Stimulated activated CD4-positive, alpha-beta T cell treated with anti-CD3 and anti-CD28 coated beads, Interleukin-1b, Interleukin-23, amount 100 ng/mL, for 1 hour (primary cell): Measurements from ENCODE around the gene TTYH3.
"Not testable (repeated sequence)": the region's sequence is repeated elsewhere in the genome, so short reads cannot be mapped to it uniquely, and the experiment has no call there.

Experiments
- DNase-seq, 2 donors: peaks; one replicate each; pipeline ENCODE4 v3.0.0-alpha.2; 2020; ENCODE audit warnings: low read depth in 2 of 2

Gene TTYH3, protein sequence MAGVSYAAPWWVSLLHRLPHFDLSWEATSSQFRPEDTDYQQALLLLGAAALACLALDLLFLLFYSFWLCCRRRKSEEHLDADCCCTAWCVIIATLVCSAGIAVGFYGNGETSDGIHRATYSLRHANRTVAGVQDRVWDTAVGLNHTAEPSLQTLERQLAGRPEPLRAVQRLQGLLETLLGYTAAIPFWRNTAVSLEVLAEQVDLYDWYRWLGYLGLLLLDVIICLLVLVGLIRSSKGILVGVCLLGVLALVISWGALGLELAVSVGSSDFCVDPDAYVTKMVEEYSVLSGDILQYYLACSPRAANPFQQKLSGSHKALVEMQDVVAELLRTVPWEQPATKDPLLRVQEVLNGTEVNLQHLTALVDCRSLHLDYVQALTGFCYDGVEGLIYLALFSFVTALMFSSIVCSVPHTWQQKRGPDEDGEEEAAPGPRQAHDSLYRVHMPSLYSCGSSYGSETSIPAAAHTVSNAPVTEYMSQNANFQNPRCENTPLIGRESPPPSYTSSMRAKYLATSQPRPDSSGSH

DNA sequence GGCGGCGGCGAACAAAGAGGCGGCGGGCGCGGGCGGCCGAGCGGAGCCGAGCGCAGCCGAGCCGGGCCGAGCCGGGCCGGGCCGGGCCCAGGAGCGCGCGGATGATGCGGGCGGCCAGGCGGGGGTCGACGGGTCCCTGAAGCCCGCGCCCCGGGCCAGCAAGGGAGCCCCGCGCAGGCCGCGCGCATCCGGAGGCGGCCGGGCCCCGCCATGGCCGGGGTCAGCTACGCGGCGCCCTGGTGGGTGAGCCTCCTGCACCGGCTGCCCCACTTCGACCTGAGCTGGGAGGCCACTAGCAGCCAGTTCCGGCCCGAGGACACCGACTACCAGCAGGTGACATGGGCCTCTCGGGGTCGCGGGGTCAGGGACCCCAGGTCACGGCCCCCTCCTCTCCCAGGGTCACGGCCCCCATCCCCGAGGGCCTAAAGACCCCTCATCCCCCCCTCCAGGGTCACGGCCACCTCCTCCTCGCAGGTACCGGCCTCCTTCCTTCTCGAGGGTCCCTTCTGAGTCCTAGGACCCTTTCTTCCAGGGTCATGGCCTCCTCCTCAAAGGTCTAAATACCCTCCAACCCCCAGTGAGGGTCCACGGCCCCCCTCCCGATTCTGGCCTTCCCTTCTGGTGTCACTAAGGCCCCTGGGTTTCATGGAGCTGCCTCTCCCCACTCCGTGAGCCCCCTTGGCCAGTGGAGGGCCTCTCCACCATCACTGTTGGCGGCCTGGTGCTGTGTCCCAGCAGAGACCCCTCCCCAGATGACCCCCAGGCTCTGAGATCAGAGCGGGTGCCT, at the start of gene TTYH3:
TTYH3 (plus strand) TSS at position 41 of the 787 bp plus-strand sequence; CDS start at position 211, 170 bp downstream.
- DNase-seq, result no peak

GRCh38 chr7:2582006-2582735, 49.6 kb upstream of the TTYH3 start:
- no peak for DNase-seq

- no peak for DNase-seq
Measured at GRCh38 chr7:2583798-2584580, 47.8 kb upstream of the TTYH3 start.

DNA sequence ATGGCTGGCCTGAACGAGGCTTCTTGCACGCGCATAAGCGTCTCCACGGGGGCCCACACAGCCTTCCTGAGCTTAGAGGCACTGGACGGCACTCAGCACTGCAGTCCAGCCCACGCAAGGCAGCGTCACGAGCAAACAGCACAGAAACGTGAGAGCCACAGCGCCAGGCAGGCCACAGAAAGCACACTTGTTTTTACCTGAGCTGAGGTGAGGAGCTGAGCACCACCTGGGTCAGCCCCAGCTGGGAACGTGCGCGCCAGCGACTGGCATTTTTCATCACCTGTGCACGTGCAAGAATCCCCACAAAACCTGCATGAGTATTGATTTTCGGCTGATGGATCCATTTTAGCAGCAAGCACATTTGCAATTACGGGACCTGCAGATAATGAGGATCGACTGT, 46.3 kb upstream of the TTYH3 start:
- DNase-seq, result no peak

DNA sequence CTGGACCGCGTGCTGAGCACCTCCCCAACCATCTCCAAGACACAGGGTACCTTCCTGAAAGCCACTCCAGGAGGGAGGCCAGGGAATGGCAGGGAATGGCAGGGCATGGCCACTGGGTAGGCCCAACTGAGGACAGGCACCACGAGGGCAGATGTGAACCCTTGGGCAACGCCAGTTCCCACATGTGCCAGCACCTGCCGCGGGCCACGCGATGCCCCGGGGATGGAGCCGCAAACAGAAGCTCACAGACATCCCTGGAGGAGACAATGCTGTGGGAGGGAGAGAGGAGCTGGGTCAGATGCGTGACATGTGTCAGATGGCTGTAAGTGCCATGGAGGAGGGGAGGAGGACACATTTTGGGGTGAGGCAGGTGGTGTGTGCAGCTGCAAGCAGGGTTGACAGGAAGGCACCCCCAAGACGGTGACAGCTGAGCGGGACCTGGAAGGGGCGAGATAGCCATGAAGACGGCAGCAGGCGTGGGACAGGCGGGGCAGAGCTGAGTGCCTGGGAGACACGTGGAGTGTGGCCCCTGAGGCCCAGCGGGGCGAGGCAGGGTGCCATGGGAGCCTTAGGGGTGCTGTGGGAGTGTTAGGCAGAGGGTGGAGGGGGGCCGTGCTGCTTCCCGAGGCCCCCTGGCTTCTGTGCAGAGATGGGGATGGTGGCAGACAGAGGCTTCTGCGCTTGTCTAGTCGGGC, 45.3 kb upstream of the TTYH3 start:
- no peak for DNase-seq

- no peak for DNase-seq
Measured at GRCh38 chr7:2587134-2587533, 44.7 kb upstream of the TTYH3 start.

- no peak for DNase-seq
Measured at GRCh38 chr7:2587778-2588177, 44.0 kb upstream of the TTYH3 start.

GRCh38 chr7:2589341-2589740, 42.4 kb upstream of the TTYH3 start:
- DNase-seq, result no peak

DNA sequence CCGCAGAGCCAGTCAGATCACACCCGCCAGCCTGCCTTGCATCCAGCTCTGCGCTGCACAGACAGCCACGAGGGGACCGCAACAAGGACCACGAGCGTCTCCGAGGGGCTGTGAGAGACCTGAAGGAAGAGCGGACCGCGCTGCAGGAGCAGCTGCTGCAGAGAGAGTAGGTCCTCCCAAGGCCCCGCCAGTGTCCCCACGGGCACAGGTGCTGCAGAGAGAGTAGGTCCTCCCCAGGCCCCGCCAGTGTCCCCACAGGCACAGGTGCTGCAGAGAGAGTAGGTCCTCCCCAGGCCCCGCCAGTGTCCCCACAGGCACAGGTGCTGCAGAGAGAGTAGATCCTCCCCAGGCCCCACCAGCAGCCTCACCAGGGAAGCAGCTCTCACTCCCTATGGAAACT, 41.8 kb upstream of the TTYH3 start:
- not testable (repeated sequence) for DNase-seq

GRCh38 chr7:2592375-2592865, 39.4 kb upstream of the TTYH3 start:
- DNase-seq, result no peak

GRCh38 chr7:2593036-2593727, 38.6 kb upstream of the TTYH3 start:
- no peak for DNase-seq

DNA sequence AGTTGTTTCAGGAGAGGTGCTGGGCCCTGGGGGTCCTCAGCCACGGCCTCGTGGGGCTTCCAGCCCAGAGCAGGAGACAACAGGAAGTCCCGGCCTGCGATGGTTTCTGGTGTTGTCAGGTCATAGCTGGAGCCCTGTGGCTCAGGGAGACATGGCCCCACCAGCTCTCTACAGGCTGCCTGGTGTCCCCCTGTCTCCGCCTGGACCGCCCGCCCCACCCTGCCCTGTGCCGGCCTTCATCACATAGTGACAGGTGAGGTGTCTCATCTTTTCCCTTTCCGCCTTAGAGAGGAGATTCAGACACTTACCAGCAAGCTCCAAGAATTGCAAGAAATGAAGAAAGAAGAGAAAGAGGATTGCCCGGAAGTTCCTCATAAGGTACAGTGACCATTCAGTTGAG, 37.2 kb upstream of the TTYH3 start:
- DNase-seq, result no peak

DNA sequence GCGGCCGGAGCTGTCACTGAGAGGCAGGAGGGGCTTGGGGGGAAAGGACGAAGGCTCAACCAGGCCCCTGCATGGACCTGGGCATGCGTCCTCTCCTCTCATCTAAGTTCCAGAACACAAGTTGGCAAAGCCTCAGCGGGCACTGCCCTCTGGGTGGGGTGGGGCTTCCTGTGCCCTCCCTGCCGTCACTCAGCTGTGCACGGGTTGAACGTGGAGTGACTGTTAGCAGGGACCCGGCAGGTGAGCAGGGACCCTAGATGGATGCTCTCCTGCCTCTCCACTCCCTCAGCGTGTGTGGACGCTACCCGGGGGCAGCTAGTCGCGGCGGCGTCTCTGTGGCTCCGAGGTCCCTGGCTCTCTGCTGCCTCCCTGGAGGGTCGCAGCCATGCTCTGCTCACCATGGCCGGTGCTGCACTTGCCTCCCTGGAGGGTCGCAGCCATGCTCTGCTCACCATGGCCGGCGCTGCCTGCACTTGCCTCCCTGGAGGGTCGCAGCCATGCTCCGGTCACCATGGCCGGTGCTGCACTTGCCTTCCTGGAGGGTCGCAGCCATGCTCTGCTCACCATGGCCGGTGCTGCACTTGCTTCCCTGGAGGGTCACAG, 36.4 kb upstream of the TTYH3 start:
- DNase-seq, result no peak

DNA sequence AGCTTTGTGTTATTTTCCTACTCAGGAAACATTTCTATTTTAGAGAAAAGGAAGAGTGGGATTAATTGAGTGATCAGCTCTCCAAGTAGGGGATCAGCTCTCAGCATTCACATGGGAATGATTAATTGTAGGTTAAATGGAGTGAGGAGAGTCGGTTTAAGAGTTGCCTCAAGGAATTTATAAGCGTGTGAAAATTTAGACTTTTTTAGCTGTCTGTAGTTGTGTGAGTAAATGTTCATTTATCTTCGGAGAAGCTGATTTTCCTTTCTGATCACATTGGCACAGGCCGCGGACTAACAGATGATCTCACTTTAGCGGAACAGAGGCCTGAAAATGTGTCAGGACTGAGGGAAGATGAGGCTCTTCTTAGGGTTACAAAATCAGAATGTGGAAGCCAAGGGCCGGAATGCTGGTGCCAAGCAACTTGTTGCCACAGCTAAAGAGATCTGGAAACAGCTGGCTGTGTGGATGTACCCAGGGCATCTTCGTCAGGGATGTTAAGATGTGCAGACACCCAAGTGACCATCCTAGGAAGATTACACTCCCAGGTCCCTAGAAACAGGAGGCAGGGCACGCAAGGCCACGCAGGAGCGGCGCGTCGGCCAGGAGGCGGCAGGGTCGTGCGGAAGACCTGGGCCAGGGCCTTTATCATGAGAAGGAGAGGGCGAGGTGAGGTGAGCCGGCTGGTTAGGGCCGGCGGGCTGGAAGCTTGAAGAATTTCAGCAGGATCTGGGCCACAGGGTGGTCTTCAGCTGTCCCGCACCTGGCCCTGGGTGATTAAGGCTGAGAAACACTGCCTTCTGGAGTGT, 35.1 kb upstream of the TTYH3 start:
- DNase-seq, result no peak

DNA sequence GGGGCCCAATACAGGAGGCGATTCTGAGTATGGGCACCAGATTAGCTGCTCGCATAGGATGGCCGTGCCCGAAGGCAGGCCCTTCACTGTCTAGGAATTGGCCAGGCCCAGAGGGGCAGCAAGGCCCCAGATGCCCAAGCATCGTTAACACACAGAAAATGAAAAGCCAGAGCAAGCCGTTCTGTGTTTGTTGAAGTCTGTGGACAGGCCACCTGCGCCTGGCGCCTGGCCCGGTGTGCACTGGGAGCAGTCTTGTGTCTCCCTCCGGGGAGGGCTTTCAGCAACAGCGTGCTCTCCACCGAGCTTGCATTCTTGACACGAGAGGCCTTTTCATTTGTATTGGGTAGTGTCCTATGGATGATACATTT, 34.5 kb upstream of the TTYH3 start:
- DNase-seq, result no peak

DNA sequence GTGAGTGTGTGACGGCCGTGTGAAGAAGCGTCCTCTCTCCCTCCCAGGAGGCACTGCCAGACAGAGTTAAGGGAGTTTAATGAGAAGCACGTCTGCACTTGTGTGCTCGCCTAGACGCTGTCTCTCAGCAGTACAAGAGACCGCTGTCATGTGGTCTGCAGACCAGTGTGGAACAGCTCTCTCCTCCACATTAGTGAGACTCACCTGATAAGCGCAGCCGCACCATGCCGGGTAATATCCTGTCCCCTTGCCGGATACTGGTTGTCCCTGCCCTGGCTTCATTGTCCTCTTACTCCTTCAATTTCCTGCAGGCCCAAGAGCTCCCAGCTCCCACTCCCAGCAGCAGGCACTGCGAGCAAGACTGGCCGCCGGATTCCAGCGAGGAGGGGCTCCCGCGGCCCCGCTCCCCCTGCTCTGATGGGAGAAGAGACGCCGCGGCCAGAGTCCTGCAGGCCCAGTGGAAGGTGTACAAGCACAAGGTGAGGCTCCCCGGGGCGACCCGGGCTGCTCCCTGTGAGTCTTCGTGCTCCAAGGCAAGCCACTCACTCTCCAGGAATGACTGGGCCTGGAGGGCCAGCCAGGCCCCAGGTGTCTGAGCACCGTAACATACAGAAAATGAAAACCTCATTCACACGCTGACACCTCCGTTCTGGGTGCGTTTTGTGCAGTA, 33.5 kb upstream of the TTYH3 start:
- DNase-seq, result no peak

- DNase-seq, result no peak
Measured at GRCh38 chr7:2601065-2601464, 30.7 kb upstream of the TTYH3 start.

- no peak for DNase-seq
Measured at GRCh38 chr7:2601907-2602306, 29.9 kb upstream of the TTYH3 start.
